Suprapubic skin (tissue), 4 donors: ENCODE data around the gene RNF227. TPM values are rescaled to one million over a fixed set of nuclear protein-coding genes. Genes with fewer than 3 reads are reported as not detected.

Experiments used
- DNase-seq, 2 donors: peaks; one replicate each; pipeline ENCODE4 v3.0.0-alpha.2; 2019; ENCODE audit warnings: low spot score in 2 of 2
- H3K27ac ChIP-seq: fragments of 200-600 bp; sonication (generic); one replicate; pipeline ENCODE4 v1.5.1; 2019
- H3K27me3 ChIP-seq: fragments of 200-600 bp; sonication (generic); one replicate; pipeline ENCODE4 v1.5.1; 2019
- H3K36me3 ChIP-seq: fragments of 200-600 bp; sonication (generic); one replicate; pipeline ENCODE4 v1.5.1; 2019
- H3K4me1 ChIP-seq: fragments of 200-600 bp; sonication (generic); one replicate; pipeline ENCODE4 v1.5.1; 2019
- H3K4me3 ChIP-seq: fragments of 200-600 bp; sonication (generic); one replicate; pipeline ENCODE4 v1.5.1; 2019; ENCODE audit warnings: mild to moderate bottlenecking
- H3K9me3 ChIP-seq: fragments of 200-600 bp; sonication (generic); one replicate; pipeline ENCODE4 v1.5.1; 2019
- EP300 ChIP-seq: sonication (generic); formaldehyde crosslinking; IDR thresholded peaks from one replicate; pipeline ENCODE4 v1.6.1; 2017; ENCODE audit warnings: antibody characterized with exemption
- POLR2A ChIP-seq, 2 donors: fragments of 450-650 bp; IDR thresholded peaks; one replicate each; pipeline ENCODE4 v1.6.1; 2017; ENCODE audit warnings: antibody characterized with exemption in 2 of 2, mild to moderate bottlenecking in 2 of 2, moderate library complexity in 2 of 2
- POLR2AphosphoS5 ChIP-seq, 3 donors: sonication (generic); formaldehyde crosslinking; IDR thresholded peaks; one replicate each; pipeline ENCODE4 v1.6.1; 2017; ENCODE audit warnings: antibody characterized with exemption in 3 of 3
- WGBS: methylation state at CpG from one replicate; pipeline ENCODE4 v1.1.5; 2018; 5-methylcytosine and 5-hydroxymethylcytosine counted together
- total RNA-seq, 4 donors: library from RNA; depleted of rRNA; stranded (reverse); fragments of >200 nt; gene quantifications; one replicate each; pipeline ENCODE4 v1.1.0, GENCODE V29; 2016
- TF ChIP-seq, protein P1 (sequence below), 2 donors: fragments of 200-600 bp in 1 of 2; fragments of 450-650 bp in 1 of 2; sonication (generic) in 1 of 2; IDR thresholded peaks; one replicate each; pipeline ENCODE4 v1.5.1; 2016 to 2019; ENCODE audit warnings: antibody characterized with exemption in 2 of 2, mild to moderate bottlenecking in 1 of 2, moderate library complexity in 1 of 2

RNF227 gene
- total RNA-seq, 4 donors from 2014 or later, result 51.1 to 66.3 (median 57.3) TPM

DNA sequence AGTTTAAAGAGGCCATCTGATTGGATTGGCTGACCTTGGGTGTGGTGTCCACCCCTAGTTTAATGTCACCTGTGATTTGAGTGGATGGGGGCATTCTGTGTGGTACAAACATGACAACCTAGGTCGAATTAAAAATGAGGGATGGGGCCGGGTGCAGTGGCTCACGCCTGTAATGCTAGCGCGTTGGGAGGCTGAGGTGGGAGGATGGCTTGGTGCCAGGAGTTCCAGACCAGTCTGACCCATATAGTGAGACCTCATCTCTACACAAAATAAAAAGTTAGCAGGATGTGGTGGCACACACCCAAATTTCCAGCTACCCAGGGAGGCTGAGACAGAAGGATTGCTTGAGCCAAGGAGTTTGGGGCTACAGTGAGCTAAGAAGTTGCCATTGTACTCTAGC is 30.4 kb upstream of the RNF227 start:
- TF ChIP-seq EP300, result no peak
- no peak for TF ChIP-seq POLR2AphosphoS5 (IDR thresholded peaks at IDR 0.05)
- TF ChIP-seq, protein P1, sequence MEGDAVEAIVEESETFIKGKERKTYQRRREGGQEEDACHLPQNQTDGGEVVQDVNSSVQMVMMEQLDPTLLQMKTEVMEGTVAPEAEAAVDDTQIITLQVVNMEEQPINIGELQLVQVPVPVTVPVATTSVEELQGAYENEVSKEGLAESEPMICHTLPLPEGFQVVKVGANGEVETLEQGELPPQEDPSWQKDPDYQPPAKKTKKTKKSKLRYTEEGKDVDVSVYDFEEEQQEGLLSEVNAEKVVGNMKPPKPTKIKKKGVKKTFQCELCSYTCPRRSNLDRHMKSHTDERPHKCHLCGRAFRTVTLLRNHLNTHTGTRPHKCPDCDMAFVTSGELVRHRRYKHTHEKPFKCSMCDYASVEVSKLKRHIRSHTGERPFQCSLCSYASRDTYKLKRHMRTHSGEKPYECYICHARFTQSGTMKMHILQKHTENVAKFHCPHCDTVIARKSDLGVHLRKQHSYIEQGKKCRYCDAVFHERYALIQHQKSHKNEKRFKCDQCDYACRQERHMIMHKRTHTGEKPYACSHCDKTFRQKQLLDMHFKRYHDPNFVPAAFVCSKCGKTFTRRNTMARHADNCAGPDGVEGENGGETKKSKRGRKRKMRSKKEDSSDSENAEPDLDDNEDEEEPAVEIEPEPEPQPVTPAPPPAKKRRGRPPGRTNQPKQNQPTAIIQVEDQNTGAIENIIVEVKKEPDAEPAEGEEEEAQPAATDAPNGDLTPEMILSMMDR (IDR thresholded peaks at IDR 0.05), result no peak
- no peak for TF ChIP-seq POLR2A (IDR thresholded peaks at IDR 0.05)
- no peaks in the 10 kb centered on the region for H3K27me3 ChIP-seq
- 71% methylated on average over 5 of the region's 5 CpGs for WGBS
- H3K4me1 ChIP-seq, result no peaks in the 10 kb centered on the region
- H3K27ac ChIP-seq, result no peak overlapping the region
- no peak overlapping the region for H3K4me3 ChIP-seq
- no peaks in the 10 kb centered on the region for H3K9me3 ChIP-seq
- DNase-seq, result no peak
- H3K36me3 ChIP-seq, result peaks cover 81% of the 10 kb centered on the region

DNA sequence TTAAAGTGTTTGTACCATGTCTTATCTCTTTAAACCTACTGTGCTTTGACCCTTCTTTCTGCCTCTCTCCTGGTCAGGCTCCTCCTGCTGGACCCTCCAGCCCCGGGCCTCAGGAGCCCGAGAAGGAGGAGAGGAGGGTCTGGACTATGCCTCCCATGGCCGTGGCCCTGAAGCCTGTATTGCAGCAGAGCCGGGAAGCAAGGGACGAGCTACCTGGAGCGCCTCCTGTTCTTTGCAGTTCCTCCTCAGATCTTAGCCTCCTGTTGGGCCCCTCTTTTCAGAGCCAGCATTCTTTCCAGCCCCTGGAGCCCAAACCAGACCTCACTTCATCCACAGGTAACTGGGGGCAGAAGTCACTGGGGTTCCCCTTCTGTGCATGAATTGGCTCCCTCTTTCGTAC is 29.6 kb upstream of the RNF227 start:
- no peak overlapping the region for H3K27ac ChIP-seq
- no peaks in the 10 kb centered on the region for H3K4me1 ChIP-seq
- H3K27me3 ChIP-seq, result no peaks in the 10 kb centered on the region
- TF ChIP-seq EP300, result no peak
- no peak for TF ChIP-seq POLR2AphosphoS5 (IDR thresholded peaks at IDR 0.05)
- TF ChIP-seq, protein P1 (IDR thresholded peaks at IDR 0.05), result no peak
- TF ChIP-seq POLR2A (IDR thresholded peaks at IDR 0.05), result no peak
- H3K9me3 ChIP-seq, result no peaks in the 10 kb centered on the region
- no peak for DNase-seq
- no peak overlapping the region for H3K4me3 ChIP-seq
- WGBS, result 80% methylated on average over 7 of the region's 7 CpGs
- H3K36me3 ChIP-seq, result peaks cover 88% of the 10 kb centered on the region

DNA sequence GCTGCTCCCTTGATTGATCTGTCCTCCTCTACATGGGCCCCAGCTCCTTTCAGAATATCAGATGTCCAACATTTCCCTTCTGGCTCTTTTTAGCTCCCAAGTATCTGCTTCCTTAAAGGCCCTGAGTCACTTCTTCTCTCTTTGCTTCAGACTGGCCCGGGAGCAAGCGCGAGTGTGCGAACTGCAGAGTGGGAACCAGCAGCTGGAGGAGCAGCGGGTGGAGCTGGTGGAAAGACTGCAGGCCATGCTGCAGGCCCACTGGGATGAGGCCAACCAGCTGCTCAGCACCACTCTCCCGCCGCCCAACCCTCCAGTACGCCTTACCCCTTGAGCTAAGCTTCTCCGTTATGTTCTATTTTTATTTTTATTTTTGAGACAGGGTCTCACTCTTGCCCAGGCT is 28.2 kb upstream of the RNF227 start:
- Histone ChIP-seq H3K27ac (no peak overlapping the region), H3K27me3 (no peaks in the 10 kb centered on the region), H3K36me3 (peaks cover 90% of the 10 kb centered on the region), H3K9me3 (no peaks in the 10 kb centered on the region), H3K4me3 (no peak overlapping the region), H3K4me1 (no peaks in the 10 kb centered on the region)
- TF ChIP-seq, protein P1 (IDR thresholded peaks at IDR 0.05), result no peak
- no peak for TF ChIP-seq POLR2A (IDR thresholded peaks at IDR 0.05)
- TF ChIP-seq POLR2AphosphoS5 (IDR thresholded peaks at IDR 0.05), result no peak
- TF ChIP-seq EP300, result no peak
- WGBS, result 95% methylated on average over 9 of the region's 9 CpGs
- no peak for DNase-seq

DNA sequence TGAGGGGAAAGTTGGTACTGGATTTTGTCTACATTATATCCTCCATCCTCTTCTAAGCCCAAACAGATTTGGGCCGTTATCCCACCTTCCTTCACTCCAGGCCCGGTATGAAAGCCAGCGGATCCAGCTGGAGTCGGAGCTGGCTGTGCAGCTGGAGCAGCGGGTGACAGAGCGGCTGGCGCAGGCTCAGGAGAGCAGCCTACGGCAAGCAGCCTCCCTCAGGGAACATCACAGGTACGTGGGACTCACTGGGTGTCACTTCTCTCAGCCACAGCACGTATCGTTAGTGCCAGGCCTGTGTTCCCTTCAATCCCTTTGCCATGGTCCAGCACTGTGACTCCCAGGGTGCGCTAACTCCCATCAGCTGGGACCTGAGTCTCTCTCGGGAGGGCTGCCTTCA is 27.2 kb upstream of the RNF227 start:
- Histone ChIP-seq H3K9me3 (no peaks in the 10 kb centered on the region), H3K36me3 (peaks cover 90% of the 10 kb centered on the region), H3K27ac (no peak overlapping the region), H3K4me3 (no peak overlapping the region), H3K4me1 (no peaks in the 10 kb centered on the region), H3K27me3 (no peaks in the 10 kb centered on the region)
- 85% methylated on average over 11 of the region's 13 CpGs for WGBS
- DNase-seq, result no peak
- TF ChIP-seq POLR2AphosphoS5 (IDR thresholded peaks at IDR 0.05), result no peak
- TF ChIP-seq, protein P1 (IDR thresholded peaks at IDR 0.05), result no peak
- no peak for TF ChIP-seq EP300
- TF ChIP-seq POLR2A (IDR thresholded peaks at IDR 0.05), result no peak

DNA sequence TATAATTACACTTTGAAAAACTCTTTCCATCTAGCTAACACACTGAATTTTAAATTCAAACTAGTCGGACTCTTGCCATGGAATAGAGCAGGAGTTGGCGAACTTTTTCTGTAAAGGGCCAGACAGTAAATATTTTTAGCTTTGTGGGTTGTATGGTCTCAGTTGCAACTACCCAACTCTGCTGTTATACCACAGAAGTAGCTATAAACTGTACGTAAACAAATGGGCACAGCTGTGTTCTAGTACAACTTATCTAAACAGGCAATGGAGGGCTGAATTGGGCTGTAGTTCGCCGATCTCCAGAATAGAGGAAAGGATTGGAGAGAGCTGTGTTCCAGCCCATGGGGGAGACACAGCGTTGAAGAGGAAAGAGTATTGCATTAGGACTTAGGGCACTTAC is 24.7 kb upstream of the RNF227 start:
- Histone ChIP-seq H3K27ac (no peak overlapping the region), H3K9me3 (no peaks in the 10 kb centered on the region), H3K4me3 (no peak overlapping the region), H3K36me3 (peaks cover 87% of the 10 kb centered on the region), H3K27me3 (no peaks in the 10 kb centered on the region), H3K4me1 (no peaks in the 10 kb centered on the region)
- TF ChIP-seq, protein P1 (IDR thresholded peaks at IDR 0.05), result no peak
- TF ChIP-seq POLR2A (IDR thresholded peaks at IDR 0.05) (no peak), EP300 (no peak), POLR2AphosphoS5 (IDR thresholded peaks at IDR 0.05) (no peak)
- DNase-seq, result no peak
- 92% methylated on average over 6 of the region's 6 CpGs for WGBS
